ENCODE results near the gene RECQL5. TPM values are rescaled to one million over a fixed set of nuclear protein-coding genes. Genes with fewer than 3 reads are reported as not detected.

Gene RECQL5
- total and polyA plus RNA-seq, 2 of the 8 experiments (the other 6 are each of a cell fraction or from before 2014, with no cell fraction given), result 15.1 to 41.1 TPM

DNA sequence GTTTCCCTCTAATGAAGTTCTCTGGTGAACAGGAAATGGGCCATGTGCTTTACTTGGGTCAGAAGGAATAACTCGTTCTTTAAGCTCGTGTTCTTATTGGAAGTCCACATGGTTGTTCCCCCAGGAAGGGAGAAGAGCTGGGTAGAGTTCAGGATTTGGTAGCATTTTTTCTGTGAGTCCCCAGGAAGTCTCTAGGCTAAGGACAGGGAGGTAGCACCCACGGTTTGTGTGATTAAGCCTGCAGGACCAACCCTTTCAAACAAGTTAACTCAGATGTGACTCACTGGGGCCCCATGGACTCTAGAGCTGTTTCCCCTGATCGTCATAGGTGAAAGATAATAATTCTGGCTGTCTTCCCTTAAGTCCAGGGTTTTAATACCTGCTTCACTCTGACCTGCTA, 16.6 kb upstream of the RECQL5 start:
- Histone ChIP-seq H3K79me2 (ENCODE audit: control insufficient read depth in 1 of 2, insufficient read depth in 2 of 2, low read length in 2 of 2) (peaks cover 2 to 75% of the 10 kb centered on the region in 2 experiments; a peak in 3 of 4 replicates), H3K9me3 (ENCODE audit: insufficient read depth in 2 of 2, low read depth in 1 of 2, low read length in 1 of 2) (no peaks in the 10 kb centered on the region), H3K27ac (ENCODE audit: low read depth, low read length) (no peak overlapping the region), H3K79me1 (ENCODE audit: low read depth, low read length) (peaks cover 21% of the 10 kb centered on the region), H4K8ac (ENCODE audit: extremely low read depth, insufficient read depth, low read length) (no peak overlapping the region), H2AK5ac (ENCODE audit: low read depth, low read length) (no peak overlapping the region), H3K4me3 (ENCODE audit: extremely low read depth in 1 of 4, insufficient read depth in 2 of 4, low read depth in 3 of 4, low read length in 4 of 4) (no peak overlapping the region), H2BK120ac (replicated peaks; ENCODE audit: low read depth, low read length) (no peak overlapping the region), H3K27me3 (replicated peaks in 1 of 4; ENCODE audit: control insufficient read depth in 3 of 4, extremely low read depth in 1 of 4, insufficient read depth in 3 of 4, low read length in 3 of 4) (no peaks in the 10 kb centered on the region), H2AFZ (ENCODE audit: low read length) (no peak overlapping the region), H3K14ac (ENCODE audit: insufficient read length) (no peak overlapping the region), H3K23ac (ENCODE audit: insufficient read length) (no peak overlapping the region), H2BK5ac (ENCODE audit: low read depth, low read length) (no peak overlapping the region), H3K36me3 (ENCODE audit: control insufficient read depth in 2 of 4, insufficient read depth in 4 of 4, low read length in 3 of 4) (peaks cover 0 to 10% (median under 1%) of the 10 kb centered on the region in 4 experiments; a peak in 3 of 8 replicates), H3K56ac (replicated peaks; ENCODE audit: insufficient read length, low read depth, low read length) (no peak overlapping the region), H2BK15ac (ENCODE audit: low read length) (no peak overlapping the region), H3K18ac (ENCODE audit: extremely low read depth, low read length) (no peak overlapping the region), H4K91ac (replicated peaks; ENCODE audit: insufficient read length, low read length) (no peak overlapping the region), H3K4ac (replicated peaks; ENCODE audit: insufficient read length, low read depth, low read length) (no peak overlapping the region), H2BK20ac (ENCODE audit: low read length) (no peak overlapping the region), H3K4me2 (ENCODE audit: insufficient read depth in 1 of 2, low read depth in 2 of 2, low read length in 2 of 2) (no peak overlapping the region), H4K20me1 (replicated peaks in 1 of 2; ENCODE audit: control insufficient read depth in 1 of 2, insufficient read depth in 2 of 2, low read length in 2 of 2) (peaks cover 9 to 11% of the 10 kb centered on the region in 2 experiments), H3K9ac (replicated peaks in 1 of 4; ENCODE audit: extremely low read depth in 1 of 4, low read depth in 3 of 4, low read length in 3 of 4) (no peak overlapping the region), H2BK12ac (ENCODE audit: low read depth, low read length) (no peak overlapping the region), H3K4me1 (replicated peaks in 1 of 4; ENCODE audit: control insufficient read depth in 3 of 4, insufficient read depth in 4 of 4, low read length in 3 of 4) (no peaks in the 10 kb centered on the region), H3K23me2 (ENCODE audit: low read depth, low read length) (peaks cover 2% of the 10 kb centered on the region; the same call in 1 of the 2 replicates), H4K5ac (ENCODE audit: insufficient read length, low read depth, low read length) (no peak overlapping the region)
- ChIA-PET CTCF (ENCODE audit: partially characterized antibody) (interaction anchor here (0.6 to 4.9 kb wide), 19 partner anchors 8 to 164 kb away, joined by 3 to 40 read pairs (median 4); partner anchors contain the start of genes ITGB4 and SMIM5), POLR2A (ENCODE audit: partially characterized antibody) (interaction anchor here (0.6 to 5.0 kb wide), 6 partner anchors 9 to 120 kb away, joined by 3 to 26 read pairs (median 6); no protein-coding TSS in a partner anchor)
- 81% methylated on average over 4 of the region's 4 CpGs; no CpG with 5 or more reads in 1 of the 2 experiments for WGBS, 2 experiments (ENCODE audit: extremely low coverage in 1 of 2, insufficient coverage in 1 of 2, insufficient read length in 1 of 2, insufficient replicate concordance in 2 of 2, low coverage in 1 of 2, low lambda C conversion rate in 2 of 2, missing lambda C conversion rate in 1 of 2)
- DNase-seq (ENCODE audit: low read depth in 1 of 2, low spot score in 2 of 2) (no peak), FAIRE-seq (no peak)
- no peak for TF ChIP-seq GTF2F1 (IDR thresholded peaks at IDR 0.05; ENCODE audit: borderline replicate concordance, low read depth, low read length)
- no peak for TF ChIP-seq SIN3A (conservative IDR thresholded peaks at IDR 0.05 in 1 of 2, IDR thresholded peaks at IDR 0.05 in 1 of 2; ENCODE audit: low read depth in 1 of 2, low read length in 2 of 2)
- TF ChIP-seq PHF8 (conservative IDR thresholded peaks at IDR 0.05; ENCODE audit: low read depth, low read length), result no peak
- no peak for TF ChIP-seq POLR2AphosphoS5 (IDR thresholded peaks at IDR 0.05; ENCODE audit: low read depth, low read length)
- no peak for TF ChIP-seq GABPA (IDR thresholded peaks at IDR 0.05; ENCODE audit: borderline replicate concordance, insufficient read depth, low read length)
- TF ChIP-seq, protein P1, sequence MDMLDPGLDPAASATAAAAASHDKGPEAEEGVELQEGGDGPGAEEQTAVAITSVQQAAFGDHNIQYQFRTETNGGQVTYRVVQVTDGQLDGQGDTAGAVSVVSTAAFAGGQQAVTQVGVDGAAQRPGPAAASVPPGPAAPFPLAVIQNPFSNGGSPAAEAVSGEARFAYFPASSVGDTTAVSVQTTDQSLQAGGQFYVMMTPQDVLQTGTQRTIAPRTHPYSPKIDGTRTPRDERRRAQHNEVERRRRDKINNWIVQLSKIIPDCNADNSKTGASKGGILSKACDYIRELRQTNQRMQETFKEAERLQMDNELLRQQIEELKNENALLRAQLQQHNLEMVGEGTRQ (IDR thresholded peaks at IDR 0.05; ENCODE audit: low read length), result no peak
- no peak for TF ChIP-seq CBX5 (IDR thresholded peaks at IDR 0.05; ENCODE audit: low read depth, low read length)
- no peak for TF ChIP-seq BRCA1 (IDR thresholded peaks at IDR 0.05; ENCODE audit: low read depth, low read length)
- TF ChIP-seq CHD1 (IDR thresholded peaks at IDR 0.05; ENCODE audit: low read depth, low read length), result no peak
- TF ChIP-seq KDM5A (IDR thresholded peaks at IDR 0.05; ENCODE audit: low read length), result no peak
- TF ChIP-seq ZNF274 (IDR thresholded peaks at IDR 0.05; ENCODE audit: borderline replicate concordance, extremely low read depth, low read length), result no peak
- no peak for TF ChIP-seq RAD21 (IDR thresholded peaks at IDR 0.05 in 1 of 2, conservative IDR thresholded peaks at IDR 0.05 in 1 of 2; ENCODE audit: low read depth in 2 of 2, low read length in 2 of 2)

Data from H1 (cell line).